K562 (cell line): Measurements from ENCODE around the gene HTR6. TPM values are rescaled to one million over a fixed set of nuclear protein-coding genes. Genes with fewer than 3 reads are reported as not detected.

Source experiments
- ATAC-seq: fragments of 200-7000 bp; cut with Tn5 transposase; 3 replicates; pipeline ENCODE4 v1.9.1; 2020; ENCODE audit warnings: moderate library complexity
- BruUV-seq: library from RNA; stranded (reverse); fragments of 400-500 nt; replicated peaks from 2 replicates; lab custom pipeline; 2021; lab: Mats Ljungman, UMichigan
- CTCF ChIA-PET: fragments of 300-600 bp; formaldehyde crosslinking; extraction: SDS; loops from one replicate; lab custom pipeline; 2021; ENCODE audit warnings: low intra/inter-chr PET ratio; lab: Yijun Ruan, JAX
- POLR2A ChIA-PET: fragments of 300-600, 350-650 bp; sonication (Branson Sonifier 250); formaldehyde crosslinking; extraction: SDS; loops from one replicate; lab custom pipeline; 2021; ENCODE audit warnings: antibody characterized with exemption, inconsistent platforms; lab: Yijun Ruan, JAX
- DNase-seq, 4 experiments: peaks; one replicate each; pipeline versions ENCODE4 v3.0.0 to v3.0.0-alpha.2; 2011 to 2018; ENCODE audit warnings: low spot score in 3 of 4, mixed read lengths in 3 of 4; ENCODE audit errors: extremely low read depth in 1 of 4
- FAIRE-seq: peaks from 2 replicates; lab custom pipeline; 2011; peaks lifted over from hg19 to GRCh38; lab: Jason Lieb, UNC
- H2AFZ ChIP-seq: 2 replicates; pipeline ENCODE4 v1.6.0; 2011; ENCODE audit warnings: low read depth, low read length, control low read depth, inconsistent platforms
- H3K27ac ChIP-seq: fragments of 200-600 bp; 3 replicates; pipeline ENCODE4 v1.8.0; 2011; ENCODE audit warnings: low read depth, mild to moderate bottlenecking, control low read depth, inconsistent platforms, low read length, moderate library complexity, mixed read lengths; ENCODE audit errors: extremely low read depth
- H3K27me3 ChIP-seq, 2 experiments: fragments of 300-600 bp in 1 of 2; 2 replicates in 1 of 2; 3 replicates in 1 of 2; pipeline versions ENCODE4 v1.6.0 to v1.8.0; 2011; ENCODE audit warnings: inconsistent platforms in 2 of 2, low read length in 2 of 2, mild to moderate bottlenecking in 1 of 2, mixed read lengths in 1 of 2, moderate library complexity in 1 of 2; ENCODE audit not compliant: control insufficient read depth in 2 of 2, insufficient read depth in 2 of 2
- H3K36me3 ChIP-seq: fragments of 300-600 bp; 3 replicates; pipeline ENCODE4 v1.8.0; 2011; ENCODE audit warnings: mild to moderate bottlenecking, low read length, inconsistent platforms; ENCODE audit not compliant: control insufficient read depth, insufficient read depth
- H3K4me1 ChIP-seq, 2 experiments: fragments of 200-600 bp in 1 of 2; replicated peaks in 1 of 2; 2 replicates in 1 of 2; 3 replicates in 1 of 2; pipeline versions ENCODE4 v1.5.1 to v1.8.0; 2011; ENCODE audit warnings: inconsistent platforms in 2 of 2, low read length in 2 of 2, mild to moderate bottlenecking in 1 of 2, mixed read lengths in 1 of 2, moderate library complexity in 1 of 2; ENCODE audit not compliant: control insufficient read depth in 2 of 2, insufficient read depth in 2 of 2
- H3K4me2 ChIP-seq: 2 replicates; pipeline ENCODE4 v1.6.1; 2011; ENCODE audit warnings: low read length, control low read depth, inconsistent platforms, mixed read lengths; ENCODE audit not compliant: insufficient read depth
- H3K4me3 ChIP-seq: fragments of 200-600 bp; sonication (generic), shearing (Covaris generic); 2 replicates; pipeline ENCODE4 v1.5.1; 2016; ENCODE audit warnings: control low read depth, inconsistent platforms
- H3K79me2 ChIP-seq: fragments of 200-600 bp; 3 replicates; pipeline ENCODE4 v1.8.0; 2011; ENCODE audit warnings: low read length, inconsistent platforms; ENCODE audit not compliant: control insufficient read depth, insufficient read depth
- H3K9ac ChIP-seq, 2 experiments: 2 replicates each; pipeline versions ENCODE4 v1.6.0 to v1.6.1; 2011; ENCODE audit warnings: low read depth in 2 of 2, low read length in 2 of 2, control low read depth in 1 of 2, inconsistent platforms in 1 of 2, mild to moderate bottlenecking in 1 of 2, mixed read lengths in 1 of 2; ENCODE audit not compliant: insufficient read depth in 1 of 2
- H3K9me1 ChIP-seq: one replicate; pipeline ENCODE4 v1.6.0; 2011; ENCODE audit warnings: inconsistent platforms, mild to moderate bottlenecking, low read length, moderate library complexity; ENCODE audit not compliant: control insufficient read depth, insufficient read depth
- H3K9me3 ChIP-seq: replicated peaks from 2 replicates; pipeline ENCODE4 v1.5.1; 2011; ENCODE audit warnings: low read depth, low read length, inconsistent platforms; ENCODE audit not compliant: control insufficient read depth, insufficient read depth
- H4K20me1 ChIP-seq: replicated peaks from 2 replicates; pipeline ENCODE4 v1.6.1; 2011; ENCODE audit warnings: low read length, inconsistent platforms, mixed read lengths; ENCODE audit not compliant: control insufficient read depth, insufficient read depth
- CTBP1 ChIP-seq: fragments of 450-650 bp; IDR thresholded peaks from 2 replicates; pipeline ENCODE4 v1.6.1; 2016; ENCODE audit warnings: borderline replicate concordance
- EP300 ChIP-seq: IDR thresholded peaks from 2 replicates; pipeline ENCODE4 v1.6.1; 2012; ENCODE audit warnings: low read length, improper control_type of control experiment
- FIP1L1 ChIP-seq: fragments of 200-400 bp; formaldehyde crosslinking; IDR thresholded peaks from 2 replicates; pipeline ENCODE4 v1.6.1; 2018; ENCODE audit warnings: mild to moderate bottlenecking, low read depth, low read length; ENCODE audit not compliant: poor library complexity, severe bottlenecking
- FOXA1 ChIP-seq: fragments of 450-650 bp; IDR thresholded peaks from 2 replicates; pipeline ENCODE4 v1.6.1; 2016; ENCODE audit warnings: mild to moderate bottlenecking, borderline replicate concordance
- HOXB6 ChIP-seq: fragments of 250-450 bp; sonication (Bioruptor Pico); IDR thresholded peaks from 2 replicates; pipeline ENCODE4 v1.5.1; 2022; ENCODE audit warnings: mild to moderate bottlenecking, borderline replicate concordance
- NFIX ChIP-seq: fragments of 250-450 bp; sonication (Bioruptor Pico); IDR thresholded peaks from 2 replicates; pipeline ENCODE4 v1.4.0; 2020; ENCODE audit warnings: low read depth, mild to moderate bottlenecking, moderate library complexity
- RB1 ChIP-seq: fragments of 450-650 bp; IDR thresholded peaks from 2 replicates; pipeline ENCODE4 v1.6.1; 2017; ENCODE audit warnings: low read depth, mild to moderate bottlenecking
- ZC3H8 ChIP-seq: fragments of 450-650 bp; IDR thresholded peaks from 2 replicates; pipeline ENCODE4 v1.6.1; 2017
- ZFPM2 ChIP-seq: fragments of 250-450 bp; sonication (Bioruptor Pico); IDR thresholded peaks from 2 replicates; pipeline ENCODE4 v1.5.1; 2022; ENCODE audit warnings: mild to moderate bottlenecking
- ZNF354B ChIP-seq: fragments of 250-450 bp; sonication (Bioruptor Pico); IDR thresholded peaks from 2 replicates; pipeline ENCODE4 v1.4.0; 2020
- WGBS: fragments of 100-300 bp; shearing (Covaris generic); methylation state at CpG from one replicate; pipeline ENCODE4 v1.1.6; 2016; ENCODE audit warnings: low coverage, mixed read lengths; ENCODE audit not compliant: insufficient coverage; ENCODE audit errors: missing lambda C conversion rate; 5-methylcytosine and 5-hydroxymethylcytosine counted together
- in situ Hi-C: fragments of 300-500 bp; cut with MboI; formaldehyde crosslinking; loops from 4 replicates; pipeline ENCODE4 v1.15.0; 2018; ENCODE audit warnings: inconsistent platforms, mixed read lengths
- intact Hi-C: fragments of 100-400 bp; cut with micrococcal nuclease; formaldehyde crosslinking; loops from 2 replicates; pipeline ENCODE4 v1.14.2; 2022
- polyA plus RNA-seq, 8 experiments: library from polyadenylated mRNA; depleted of rRNA in 4 of 8; stranded (reverse) in 5 of 8; unstranded in 3 of 8; fragments of >200 nt; fragmentation: Nextera tagmentation in 2 of 8; fragmentation: Illumina TruSeq in 1 of 8; extraction: Ambion mirVana in 2 of 8; extraction: Trizol in 1 of 8; gene quantifications; 2 replicates each; pipeline versions ENCODE4 v1.2.1 to v1.2.3, GENCODE V29; 2011 to 2014; ENCODE audit warnings: inconsistent platforms in 1 of 8, missing spikeins in 1 of 8
- total RNA-seq, 7 experiments: library from RNA; depleted of rRNA in 6 of 7; stranded (reverse); fragments of >200 nt in 6 of 7; fragmentation: Illumina TruSeq in 2 of 7; extraction: Trizol in 2 of 7; gene quantifications; 2 replicates each; pipeline versions ENCODE4 v1.2.1 to v1.2.3, GENCODE V29; 2011 to 2021; ENCODE audit warnings: low replicate concordance in 1 of 7
- TF ChIP-seq, protein P1 (sequence below): fragments of 250-450 bp; sonication (Bioruptor Pico); IDR thresholded peaks from 2 replicates; pipeline ENCODE4 v1.4.0; 2020; ENCODE audit warnings: mild to moderate bottlenecking, moderate library complexity, borderline replicate concordance
- TF ChIP-seq, protein P2 (sequence below): sonication (generic); formaldehyde crosslinking; IDR thresholded peaks from 2 replicates; pipeline ENCODE4 v1.8.1; 2022; ENCODE audit warnings: missing genetic modification reagents
- TF ChIP-seq, protein P3 (sequence below): fragments of 250-450 bp; sonication (Bioruptor Pico); IDR thresholded peaks from 2 replicates; pipeline ENCODE4 v1.8.0; 2021; ENCODE audit warnings: moderate library complexity, mild to moderate bottlenecking, inconsistent platforms

HTR6 gene
- total and polyA plus RNA-seq, 9 of the 15 experiments (the other 6 are each of a cell fraction or from before 2014, with no cell fraction given): not detected

DNA sequence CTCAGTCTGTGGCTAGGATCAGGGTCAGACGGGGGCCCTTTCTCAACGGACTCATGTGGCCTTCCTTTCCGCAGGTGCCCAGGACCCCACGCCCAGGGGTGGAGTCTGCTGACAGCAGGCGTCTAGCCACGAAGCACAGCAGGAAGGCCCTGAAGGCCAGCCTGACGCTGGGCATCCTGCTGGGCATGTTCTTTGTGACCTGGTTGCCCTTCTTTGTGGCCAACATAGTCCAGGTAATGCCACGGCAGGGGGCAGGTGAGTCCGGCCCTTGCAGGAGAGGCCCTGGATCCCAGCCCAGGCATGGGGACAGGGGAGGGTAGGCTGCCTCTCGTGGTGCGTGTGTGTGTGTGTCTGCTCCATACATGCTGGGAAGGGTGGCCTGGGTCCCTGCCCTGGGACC, 13.8 kb downstream of the HTR6 start:
- peaks cover 38% of the 10 kb centered on the region for H4K20me1 ChIP-seq
- H3K79me2 ChIP-seq: no peaks in the 10 kb centered on the region
- H3K9me1 ChIP-seq: no peaks in the 10 kb centered on the region
- peaks cover 20 to 32% of the 10 kb centered on the region in 2 experiments for H3K27me3 ChIP-seq
- no TSS peak for BruUV-seq
- no peak overlapping the region for H3K9ac ChIP-seq
- ATAC-seq (no peak), FAIRE-seq (no peak), DNase-seq (no peak)
- no peaks in the 10 kb centered on the region for H3K36me3 ChIP-seq
- ChIA-PET CTCF (no interaction called here), POLR2A (interaction anchor here (0.5 to 1.4 kb wide), 4 partner anchors 16 to 200 kb away, joined by 3 to 4 read pairs (median 4); no protein-coding TSS in a partner anchor)
- in situ Hi-C loops: no loop called here
- H3K4me2 ChIP-seq: no peak overlapping the region
- H3K9me3 ChIP-seq: no peaks in the 10 kb centered on the region
- no peak overlapping the region for H3K27ac ChIP-seq
- intact Hi-C loops: no loop called here
- WGBS: 2% methylated on average over 11 of the region's 11 CpGs
- TF ChIP-seq, protein P1, sequence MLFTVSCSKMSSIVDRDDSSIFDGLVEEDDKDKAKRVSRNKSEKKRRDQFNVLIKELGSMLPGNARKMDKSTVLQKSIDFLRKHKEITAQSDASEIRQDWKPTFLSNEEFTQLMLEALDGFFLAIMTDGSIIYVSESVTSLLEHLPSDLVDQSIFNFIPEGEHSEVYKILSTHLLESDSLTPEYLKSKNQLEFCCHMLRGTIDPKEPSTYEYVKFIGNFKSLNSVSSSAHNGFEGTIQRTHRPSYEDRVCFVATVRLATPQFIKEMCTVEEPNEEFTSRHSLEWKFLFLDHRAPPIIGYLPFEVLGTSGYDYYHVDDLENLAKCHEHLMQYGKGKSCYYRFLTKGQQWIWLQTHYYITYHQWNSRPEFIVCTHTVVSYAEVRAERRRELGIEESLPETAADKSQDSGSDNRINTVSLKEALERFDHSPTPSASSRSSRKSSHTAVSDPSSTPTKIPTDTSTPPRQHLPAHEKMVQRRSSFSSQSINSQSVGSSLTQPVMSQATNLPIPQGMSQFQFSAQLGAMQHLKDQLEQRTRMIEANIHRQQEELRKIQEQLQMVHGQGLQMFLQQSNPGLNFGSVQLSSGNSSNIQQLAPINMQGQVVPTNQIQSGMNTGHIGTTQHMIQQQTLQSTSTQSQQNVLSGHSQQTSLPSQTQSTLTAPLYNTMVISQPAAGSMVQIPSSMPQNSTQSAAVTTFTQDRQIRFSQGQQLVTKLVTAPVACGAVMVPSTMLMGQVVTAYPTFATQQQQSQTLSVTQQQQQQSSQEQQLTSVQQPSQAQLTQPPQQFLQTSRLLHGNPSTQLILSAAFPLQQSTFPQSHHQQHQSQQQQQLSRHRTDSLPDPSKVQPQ (CRISPR knock-in tag): no peak
- TF ChIP-seq, protein P2, sequence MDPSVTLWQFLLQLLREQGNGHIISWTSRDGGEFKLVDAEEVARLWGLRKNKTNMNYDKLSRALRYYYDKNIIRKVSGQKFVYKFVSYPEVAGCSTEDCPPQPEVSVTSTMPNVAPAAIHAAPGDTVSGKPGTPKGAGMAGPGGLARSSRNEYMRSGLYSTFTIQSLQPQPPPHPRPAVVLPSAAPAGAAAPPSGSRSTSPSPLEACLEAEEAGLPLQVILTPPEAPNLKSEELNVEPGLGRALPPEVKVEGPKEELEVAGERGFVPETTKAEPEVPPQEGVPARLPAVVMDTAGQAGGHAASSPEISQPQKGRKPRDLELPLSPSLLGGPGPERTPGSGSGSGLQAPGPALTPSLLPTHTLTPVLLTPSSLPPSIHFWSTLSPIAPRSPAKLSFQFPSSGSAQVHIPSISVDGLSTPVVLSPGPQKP (CRISPR knock-in tag): no peak
- TF ChIP-seq FOXA1 (no peak), ZC3H8 (no peak), CTBP1 (no peak), RB1 (no peak), EP300 (no peak), HOXB6 (no peak), ZFPM2 (CRISPR knock-in tag) (no peak), FIP1L1 (no peak), NFIX (CRISPR knock-in tag) (no peak), ZNF354B (no peak)
- TF ChIP-seq, protein P3, sequence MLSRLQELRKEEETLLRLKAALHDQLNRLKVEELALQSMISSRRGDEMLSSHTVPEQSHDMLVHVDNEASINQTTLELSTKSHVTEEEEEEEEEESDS (CRISPR knock-in tag): no peak
- no peak overlapping the region for H2AFZ ChIP-seq
- H3K4me1 ChIP-seq: peaks cover 0 to 9% of the 10 kb centered on the region in 2 experiments; a peak in 1 of 5 replicates
- no peak overlapping the region for H3K4me3 ChIP-seq
